VCaP (cell line): Measurements from ENCODE around the gene RELA.
"Not testable (repeated sequence)": the region's sequence is repeated elsewhere in the genome, so short reads cannot be mapped to it uniquely, and the experiment has no call there.

Source experiments
- H3K27ac ChIP-seq: fragments of 450-650 bp; 2 replicates; pipeline ENCODE4 v1.5.1; 2017
- CTCF ChIP-seq: fragments of 450-650 bp; conservative IDR thresholded peaks from 2 replicates; pipeline ENCODE4 v1.5.1; 2017; ENCODE audit warnings: mild to moderate bottlenecking, moderate library complexity

The RELA gene

DNA sequence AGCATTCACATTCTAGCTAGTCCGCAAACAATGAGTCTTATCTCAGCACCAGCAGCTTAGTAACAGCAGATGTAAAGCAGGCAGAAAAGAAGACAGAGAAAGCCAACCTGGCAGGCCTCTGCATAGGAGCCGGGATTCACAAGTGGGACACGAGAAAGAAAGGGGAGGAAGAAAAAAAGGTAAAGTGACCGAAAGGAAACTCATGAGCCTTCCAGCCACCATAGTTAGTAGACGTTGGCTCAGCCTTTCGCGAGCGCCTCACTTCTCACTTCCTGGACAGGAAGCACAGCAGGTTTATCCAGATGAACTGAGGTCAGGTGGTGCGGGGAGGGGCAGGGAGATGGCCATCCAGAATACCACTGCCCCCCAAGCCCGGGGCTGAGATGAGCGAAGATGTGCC, 29.7 kb upstream of the RELA start:
- TF ChIP-seq CTCF = no peak
- H3K27ac ChIP-seq = peak overlapping the region; percentile 83

DNA sequence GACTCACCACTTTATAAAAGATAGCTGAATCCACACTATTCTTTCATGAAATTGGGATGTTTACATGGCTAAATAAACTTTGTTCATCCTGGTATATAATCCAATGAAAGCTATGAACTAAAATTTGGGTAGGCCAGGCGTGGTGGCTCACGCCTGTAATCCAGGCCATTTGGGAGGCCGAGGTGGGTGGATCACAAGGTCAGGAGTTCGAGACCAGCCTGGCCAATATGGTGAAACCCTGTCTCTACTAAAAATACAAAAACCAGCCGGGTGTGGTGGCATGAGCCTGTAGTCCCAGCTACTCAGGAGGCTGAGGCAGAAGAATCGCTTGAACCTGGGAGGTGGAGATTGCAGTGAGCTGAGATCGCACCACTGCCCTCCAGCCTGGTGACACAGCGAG, 29.1 kb upstream of the RELA start:
- peak overlapping the region; percentile 83 for H3K27ac ChIP-seq

GRCh38 chr11:65685981-65686380, 23.3 kb upstream of the RELA start:
- TF ChIP-seq CTCF = no peak
- no peak overlapping the region for H3K27ac ChIP-seq

- peak; percentile 14; the same call in 1 of the 2 replicates for TF ChIP-seq CTCF
- not testable (repeated sequence) for H3K27ac ChIP-seq
Observed at GRCh38 chr11:65683480-65683879, 20.8 kb upstream of the RELA start.

DNA sequence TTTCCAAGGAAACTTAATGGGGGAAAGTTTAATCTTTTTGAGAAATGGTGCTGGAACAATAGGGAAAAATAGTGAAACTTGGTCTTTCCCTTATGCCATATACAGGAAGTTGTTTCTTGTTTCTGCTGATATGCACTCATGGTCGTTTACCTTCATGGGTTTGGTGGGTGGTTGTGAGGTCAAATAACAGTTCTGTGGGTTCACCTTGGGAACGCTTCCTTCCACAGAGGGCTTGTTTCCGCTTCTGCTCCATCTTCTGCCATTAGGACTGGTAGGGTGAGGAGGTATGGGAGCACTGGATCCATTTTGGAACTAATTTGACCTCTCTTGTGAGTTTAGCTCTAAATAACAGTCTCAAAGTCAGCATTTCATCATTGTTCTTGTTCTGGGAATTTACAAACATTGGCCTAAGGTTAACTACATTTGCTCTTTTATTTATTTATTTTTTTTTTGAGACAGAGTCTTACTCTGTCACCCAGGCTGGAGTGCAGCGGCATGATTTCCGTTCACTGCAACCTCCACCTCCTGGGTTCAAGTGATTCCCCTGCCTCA, 17.6 kb upstream of the RELA start:
- no peak for TF ChIP-seq CTCF
- H3K27ac ChIP-seq = no peak overlapping the region

GRCh38 chr11:65672982-65673381, 10.3 kb upstream of the RELA start:
- TF ChIP-seq CTCF = no peak
- no peak overlapping the region for H3K27ac ChIP-seq

- no peak overlapping the region for H3K27ac ChIP-seq
- TF ChIP-seq CTCF = no peak; the same call in 1 of the 2 replicates
Observed at GRCh38 chr11:65672180-65672860, 9.6 kb upstream of the RELA start.

GRCh38 chr11:65663639-65664200, 1.0 kb upstream of the RELA start:
- no peak for TF ChIP-seq CTCF
- H3K27ac ChIP-seq = peak overlapping the region; percentile 99
